GM12873 (cell line): ENCODE data around the gene ANKRD12.

ENCODE experiments used
- TF ChIP-seq, protein P1 (sequence below): IDR thresholded peaks from 2 replicates; pipeline ENCODE4 v1.5.1; 2012; ENCODE audit warnings: low read depth, mild to moderate bottlenecking, moderate library complexity, low read length, control low read depth; ENCODE audit not compliant: insufficient read depth; ENCODE audit errors: missing control alignments

The ANKRD12 gene

GRCh38 chr18:9153256-9153655 is 16.7 kb downstream of the ANKRD12 start:
- TF ChIP-seq, protein P1, sequence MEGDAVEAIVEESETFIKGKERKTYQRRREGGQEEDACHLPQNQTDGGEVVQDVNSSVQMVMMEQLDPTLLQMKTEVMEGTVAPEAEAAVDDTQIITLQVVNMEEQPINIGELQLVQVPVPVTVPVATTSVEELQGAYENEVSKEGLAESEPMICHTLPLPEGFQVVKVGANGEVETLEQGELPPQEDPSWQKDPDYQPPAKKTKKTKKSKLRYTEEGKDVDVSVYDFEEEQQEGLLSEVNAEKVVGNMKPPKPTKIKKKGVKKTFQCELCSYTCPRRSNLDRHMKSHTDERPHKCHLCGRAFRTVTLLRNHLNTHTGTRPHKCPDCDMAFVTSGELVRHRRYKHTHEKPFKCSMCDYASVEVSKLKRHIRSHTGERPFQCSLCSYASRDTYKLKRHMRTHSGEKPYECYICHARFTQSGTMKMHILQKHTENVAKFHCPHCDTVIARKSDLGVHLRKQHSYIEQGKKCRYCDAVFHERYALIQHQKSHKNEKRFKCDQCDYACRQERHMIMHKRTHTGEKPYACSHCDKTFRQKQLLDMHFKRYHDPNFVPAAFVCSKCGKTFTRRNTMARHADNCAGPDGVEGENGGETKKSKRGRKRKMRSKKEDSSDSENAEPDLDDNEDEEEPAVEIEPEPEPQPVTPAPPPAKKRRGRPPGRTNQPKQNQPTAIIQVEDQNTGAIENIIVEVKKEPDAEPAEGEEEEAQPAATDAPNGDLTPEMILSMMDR, result no peak

GRCh38 chr18:9156604-9157249 is 20.1 kb downstream of the ANKRD12 start:
- TF ChIP-seq, protein P1, result no peak

GRCh38 chr18:9157806-9158205 is 21.2 kb downstream of the ANKRD12 start:
- TF ChIP-seq, protein P1, result no peak

DNA sequence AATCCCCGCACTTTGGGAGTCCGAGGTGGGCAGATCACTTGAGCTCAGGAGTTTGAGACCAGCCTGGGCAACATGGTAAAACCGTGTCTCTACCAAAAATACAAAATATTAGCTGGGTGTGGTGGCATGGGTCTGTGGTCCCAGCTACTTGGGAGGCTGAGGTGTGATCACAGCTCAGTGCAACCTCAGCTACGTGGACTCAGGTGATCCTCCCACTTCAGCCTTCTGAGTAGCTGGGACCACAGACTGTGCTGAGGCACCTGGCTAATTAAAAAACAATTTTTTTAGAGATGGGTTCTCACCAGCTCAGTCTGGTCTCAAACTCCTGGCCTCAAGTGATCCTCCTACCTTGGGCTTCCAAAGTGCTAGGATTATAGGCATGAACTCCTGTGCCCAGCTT is 23.4 kb downstream of the ANKRD12 start:
- TF ChIP-seq, protein P1, result no peak

- TF ChIP-seq, protein P1, result no peak
These were observed 36.0 kb downstream of the ANKRD12 start for GRCh38 chr18:9172506-9173127.

- TF ChIP-seq, protein P1, result no peak
These were observed 37.2 kb downstream of the ANKRD12 start for GRCh38 chr18:9173770-9174233.

DNA sequence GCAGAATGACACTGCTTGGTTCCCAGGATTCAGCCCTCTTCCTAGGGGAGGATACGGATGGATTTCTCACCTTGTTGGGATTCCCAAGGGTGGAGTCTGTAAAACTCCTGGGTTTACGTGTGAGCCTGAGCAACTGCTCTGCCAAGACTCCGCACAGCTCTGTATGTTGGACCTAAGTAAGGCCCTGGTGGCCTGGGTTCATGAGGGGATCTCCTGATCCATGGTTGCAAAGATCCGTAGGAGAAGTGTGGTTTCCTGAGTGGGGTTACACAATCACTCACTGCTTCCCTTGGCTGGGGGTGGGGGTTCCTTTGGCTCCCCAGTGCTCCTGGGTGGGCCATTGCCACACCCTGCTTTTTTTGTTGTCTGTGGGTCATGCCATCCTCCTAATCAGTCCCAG is 37.7 kb downstream of the ANKRD12 start:
- TF ChIP-seq, protein P1, result no peak
